ENCODE measurements around the gene CELF5. TPM values are rescaled to one million over a fixed set of nuclear protein-coding genes. Genes with fewer than 3 reads are reported as not detected.

Gene CELF5
- total RNA-seq, 1 donor from 2014 or later, result not detected

DNA sequence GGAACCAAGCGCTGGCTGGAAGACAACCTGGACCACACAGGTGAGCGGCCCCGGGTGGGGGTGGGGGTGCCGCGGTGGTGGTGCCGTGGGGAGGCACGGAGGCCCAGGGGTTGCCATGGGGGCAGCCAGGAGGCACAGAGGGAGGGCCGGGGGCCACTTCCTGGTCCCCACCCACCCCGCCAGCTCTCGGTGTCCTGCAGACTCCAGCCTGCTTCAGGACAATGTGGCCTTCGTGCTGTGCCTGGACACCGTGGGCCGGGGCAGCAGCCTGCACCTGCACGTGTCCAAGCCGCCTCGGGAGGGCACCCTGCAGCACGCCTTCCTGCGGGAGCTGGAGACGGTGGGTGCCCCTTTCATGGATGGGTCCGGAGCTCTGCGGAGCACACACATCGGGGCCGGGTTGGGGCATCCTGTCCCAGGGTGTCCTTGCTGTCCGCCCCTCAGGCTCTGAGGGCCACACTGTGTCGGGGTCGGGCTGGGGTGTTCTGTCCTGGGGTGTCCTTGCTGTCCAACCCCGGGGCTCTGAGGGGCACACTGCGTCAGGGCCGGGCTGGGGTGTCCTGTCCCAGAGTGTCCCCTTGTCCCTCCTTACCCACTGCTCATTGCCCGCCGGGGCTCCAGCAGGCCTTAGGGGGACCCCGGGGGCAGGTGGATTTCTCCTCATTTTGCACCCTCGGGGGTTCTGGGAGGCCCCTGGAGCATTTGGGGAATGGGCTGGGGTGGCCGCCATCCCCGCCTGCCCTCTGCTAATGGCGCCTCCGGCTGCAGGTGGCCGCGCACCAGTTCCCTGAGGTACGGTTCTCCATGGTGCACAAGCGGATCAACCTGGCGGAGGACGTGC is 20.4 kb upstream of the CELF5 start:
- no peak for DNase-seq
- intact Hi-C loops (cut with micrococcal nuclease), result no loop called here
- Histone ChIP-seq H3K4me3 (no peak overlapping the region), H3K4me1 (no peaks in the 10 kb centered on the region), H3K27ac (replicated peaks) (no peak overlapping the region), H3K27me3 (ENCODE audit: low read depth) (no peaks in the 10 kb centered on the region), H3K9me3 (replicated peaks) (no peaks in the 10 kb centered on the region), H3K36me3 (peaks cover 57% of the 10 kb centered on the region)
- TF ChIP-seq, protein P1, sequence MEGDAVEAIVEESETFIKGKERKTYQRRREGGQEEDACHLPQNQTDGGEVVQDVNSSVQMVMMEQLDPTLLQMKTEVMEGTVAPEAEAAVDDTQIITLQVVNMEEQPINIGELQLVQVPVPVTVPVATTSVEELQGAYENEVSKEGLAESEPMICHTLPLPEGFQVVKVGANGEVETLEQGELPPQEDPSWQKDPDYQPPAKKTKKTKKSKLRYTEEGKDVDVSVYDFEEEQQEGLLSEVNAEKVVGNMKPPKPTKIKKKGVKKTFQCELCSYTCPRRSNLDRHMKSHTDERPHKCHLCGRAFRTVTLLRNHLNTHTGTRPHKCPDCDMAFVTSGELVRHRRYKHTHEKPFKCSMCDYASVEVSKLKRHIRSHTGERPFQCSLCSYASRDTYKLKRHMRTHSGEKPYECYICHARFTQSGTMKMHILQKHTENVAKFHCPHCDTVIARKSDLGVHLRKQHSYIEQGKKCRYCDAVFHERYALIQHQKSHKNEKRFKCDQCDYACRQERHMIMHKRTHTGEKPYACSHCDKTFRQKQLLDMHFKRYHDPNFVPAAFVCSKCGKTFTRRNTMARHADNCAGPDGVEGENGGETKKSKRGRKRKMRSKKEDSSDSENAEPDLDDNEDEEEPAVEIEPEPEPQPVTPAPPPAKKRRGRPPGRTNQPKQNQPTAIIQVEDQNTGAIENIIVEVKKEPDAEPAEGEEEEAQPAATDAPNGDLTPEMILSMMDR (IDR thresholded peaks at IDR 0.05; ENCODE audit: borderline replicate concordance), result no peak

DNA sequence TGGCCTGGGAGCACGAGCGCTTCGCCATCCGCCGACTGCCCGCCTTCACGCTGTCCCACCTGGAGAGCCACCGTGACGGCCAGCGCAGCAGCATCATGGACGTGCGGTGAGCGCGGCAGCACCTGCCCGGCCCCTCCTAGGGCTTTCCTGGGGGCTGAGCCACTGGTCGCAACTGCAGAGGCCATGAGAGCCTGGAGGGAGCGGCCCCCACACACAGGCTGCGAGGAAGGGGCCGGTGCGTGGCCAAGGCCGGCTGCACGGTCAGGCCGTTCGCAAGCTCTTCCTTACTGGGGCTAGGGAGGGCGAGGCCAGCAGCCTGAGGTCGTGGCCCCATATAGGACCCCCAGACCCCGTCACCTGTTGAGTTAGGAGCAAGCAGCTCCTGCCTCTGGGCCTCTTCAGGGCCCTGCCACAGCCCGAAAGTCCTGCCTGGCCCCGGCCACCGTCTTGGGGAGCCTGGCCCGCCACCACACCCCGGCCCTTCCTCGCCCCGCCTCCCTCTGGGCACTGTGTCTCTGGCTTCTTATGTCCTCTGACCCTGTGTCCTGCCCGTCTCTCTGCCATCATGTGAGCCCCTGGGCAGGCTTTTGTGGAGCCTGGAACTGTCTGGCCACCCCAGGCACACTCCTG is 19.7 kb upstream of the CELF5 start:
- DNase-seq, result no peak
- TF ChIP-seq, protein P1 (IDR thresholded peaks at IDR 0.05; ENCODE audit: borderline replicate concordance), result no peak
- no peaks in the 10 kb centered on the region for H3K9me3 ChIP-seq (replicated peaks)
- H3K4me3 ChIP-seq, result no peak overlapping the region
- intact Hi-C loops (cut with micrococcal nuclease), result no loop called here
- H3K27me3 ChIP-seq (ENCODE audit: low read depth), result no peaks in the 10 kb centered on the region
- peaks cover 55% of the 10 kb centered on the region for H3K36me3 ChIP-seq
- no peaks in the 10 kb centered on the region for H3K4me1 ChIP-seq
- no peak overlapping the region for H3K27ac ChIP-seq (replicated peaks)

DNA sequence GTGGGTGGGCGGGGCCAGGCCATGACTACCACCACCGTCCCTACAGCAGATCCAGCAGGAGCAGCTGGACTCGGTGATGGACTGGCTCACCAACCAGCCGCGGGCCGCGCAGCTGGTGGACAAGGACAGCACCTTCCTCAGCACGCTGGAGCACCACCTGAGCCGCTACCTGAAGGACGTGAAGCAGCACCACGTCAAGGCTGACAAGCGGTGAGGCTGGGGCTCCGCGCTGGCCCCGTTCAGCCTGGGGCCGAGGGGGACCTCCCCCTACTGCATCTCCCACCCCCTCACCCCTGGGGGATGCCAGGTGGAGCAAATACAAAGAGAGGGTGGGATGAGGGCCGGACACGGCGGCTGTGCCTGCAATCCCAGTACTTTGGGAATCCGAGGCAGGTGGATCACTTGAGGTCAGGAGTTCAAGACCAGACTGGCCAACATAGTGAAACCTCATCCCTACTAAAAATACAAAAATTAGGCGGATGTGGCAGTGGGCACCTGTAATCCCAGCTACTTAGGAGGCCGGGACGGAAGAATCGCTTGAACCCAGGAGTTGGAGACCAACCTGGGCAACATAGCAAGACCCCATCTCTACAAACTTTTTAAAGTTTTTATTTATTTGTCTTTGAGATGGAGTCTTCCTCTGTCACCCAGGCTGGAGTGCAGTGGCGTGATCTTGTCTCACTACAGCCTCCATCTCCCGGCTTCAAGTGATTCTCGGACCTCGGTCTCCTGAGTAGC is 18.1 kb upstream of the CELF5 start:
- TF ChIP-seq, protein P1 (IDR thresholded peaks at IDR 0.05; ENCODE audit: borderline replicate concordance), result no peak
- no peak for DNase-seq

DNA sequence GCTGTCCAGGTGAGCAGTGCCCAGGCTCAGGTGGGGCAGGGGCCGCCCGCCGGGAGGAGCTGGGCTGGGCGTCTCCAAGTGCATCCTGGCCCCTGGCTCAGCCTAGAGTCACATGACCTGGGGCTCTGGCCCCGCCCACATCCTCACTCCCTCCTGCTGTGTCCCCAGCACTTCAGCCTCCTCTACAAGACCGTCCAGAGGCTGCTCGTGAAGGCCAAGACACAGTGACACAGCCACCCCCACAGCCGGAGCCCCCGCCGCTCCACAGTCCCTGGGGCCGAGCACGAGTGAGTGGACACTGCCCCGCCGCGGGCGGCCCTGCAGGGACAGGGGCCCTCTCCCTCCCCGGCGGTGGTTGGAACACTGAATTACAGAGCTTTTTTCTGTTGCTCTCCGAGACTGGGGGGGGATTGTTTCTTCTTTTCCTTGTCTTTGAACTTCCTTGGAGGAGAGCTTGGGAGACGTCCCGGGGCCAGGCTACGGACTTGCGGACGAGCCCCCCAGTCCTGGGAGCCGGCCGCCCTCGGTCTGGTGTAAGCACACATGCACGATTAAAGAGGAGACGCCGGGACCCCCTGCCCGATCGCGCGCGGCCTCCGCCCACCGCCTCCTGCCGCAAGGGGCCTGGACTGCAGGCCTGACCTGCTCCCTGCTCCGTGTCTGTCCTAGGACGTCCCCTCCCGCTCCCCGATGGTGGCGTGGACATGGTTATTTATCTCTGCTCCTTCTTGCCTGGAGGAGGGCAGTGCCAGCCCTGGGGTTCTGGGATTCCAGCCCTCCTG is 16.8 kb upstream of the CELF5 start:
- H3K9me3 ChIP-seq (replicated peaks), result no peaks in the 10 kb centered on the region
- intact Hi-C loops (cut with micrococcal nuclease), result no loop called here
- no peaks in the 10 kb centered on the region for H3K4me1 ChIP-seq
- H3K4me3 ChIP-seq, result no peak overlapping the region
- no peaks in the 10 kb centered on the region for H3K27me3 ChIP-seq (ENCODE audit: low read depth)
- TF ChIP-seq, protein P1 (IDR thresholded peaks at IDR 0.05; ENCODE audit: borderline replicate concordance), result no peak
- H3K36me3 ChIP-seq, result peaks cover 47% of the 10 kb centered on the region
- no peak for DNase-seq
- no peak overlapping the region for H3K27ac ChIP-seq (replicated peaks)

More for the DNA sequence above, 18.1 kb upstream of the CELF5 start:
- Histone ChIP-seq H3K9me3 (replicated peaks) (no peaks in the 10 kb centered on the region), H3K27me3 (ENCODE audit: low read depth) (no peaks in the 10 kb centered on the region), H3K36me3 (peaks cover 53% of the 10 kb centered on the region), H3K4me3 (no peak overlapping the region), H3K27ac (replicated peaks) (no peak overlapping the region), H3K4me1 (no peaks in the 10 kb centered on the region)
- intact Hi-C loops (cut with micrococcal nuclease), result no loop called here

Measured in left ventricle myocardium inferior (tissue), 1 donor.